IPS-NIHi11 (cell line): Measurements from ENCODE around the gene TACR2.

Experiments used
- DNase-seq: peaks from one replicate; pipeline ENCODE4 v3.0.0; 2012; ENCODE audit warnings: mixed read lengths, low spot score

TACR2 gene

GRCh38 chr10:69416695-69417094 is at the start of gene TACR2:
Gene TACR2, minus strand, starts transcription at chr10:69416918. Its CDS starts 595 bp downstream, at chr10:69416323.
- no peak for DNase-seq

GRCh38 chr10:69466158-69466490 is 49.4 kb upstream of the TACR2 start:
- no peak for DNase-seq

DNA sequence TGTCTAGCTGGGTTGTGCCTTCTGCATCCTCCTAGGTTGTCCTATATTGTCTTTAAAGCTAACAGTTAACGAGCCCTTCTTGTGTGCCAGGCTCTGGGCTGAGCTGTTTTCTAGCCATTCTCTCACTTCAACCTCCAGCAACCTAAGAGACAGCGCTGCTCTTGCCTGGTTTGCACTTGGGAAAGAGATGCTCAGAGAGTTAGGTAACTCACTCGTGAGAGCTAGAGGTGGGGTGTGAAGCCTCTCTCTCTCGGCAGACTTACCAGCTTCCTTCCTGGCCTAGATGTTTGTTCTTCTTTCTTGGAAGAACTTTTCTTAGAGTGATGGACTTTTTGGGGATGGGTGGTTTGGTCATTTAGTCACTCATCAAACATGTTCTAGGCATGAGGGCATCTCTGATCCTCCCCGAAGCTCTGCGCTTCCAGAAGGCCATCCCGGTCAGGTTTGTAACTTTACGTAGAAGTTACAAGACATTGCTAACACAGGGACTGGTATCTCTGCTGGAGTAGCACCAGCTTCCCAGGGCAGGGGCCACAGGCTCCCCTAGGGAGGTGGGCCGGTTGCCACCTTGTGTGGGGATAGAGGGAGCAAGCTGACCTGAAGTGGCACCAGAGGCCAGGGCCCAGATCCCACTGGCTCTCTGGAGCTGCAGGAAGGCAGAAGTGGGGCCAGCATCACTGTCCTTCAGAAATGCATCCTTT is 48.9 kb upstream of the TACR2 start:
- no peak for DNase-seq

DNA sequence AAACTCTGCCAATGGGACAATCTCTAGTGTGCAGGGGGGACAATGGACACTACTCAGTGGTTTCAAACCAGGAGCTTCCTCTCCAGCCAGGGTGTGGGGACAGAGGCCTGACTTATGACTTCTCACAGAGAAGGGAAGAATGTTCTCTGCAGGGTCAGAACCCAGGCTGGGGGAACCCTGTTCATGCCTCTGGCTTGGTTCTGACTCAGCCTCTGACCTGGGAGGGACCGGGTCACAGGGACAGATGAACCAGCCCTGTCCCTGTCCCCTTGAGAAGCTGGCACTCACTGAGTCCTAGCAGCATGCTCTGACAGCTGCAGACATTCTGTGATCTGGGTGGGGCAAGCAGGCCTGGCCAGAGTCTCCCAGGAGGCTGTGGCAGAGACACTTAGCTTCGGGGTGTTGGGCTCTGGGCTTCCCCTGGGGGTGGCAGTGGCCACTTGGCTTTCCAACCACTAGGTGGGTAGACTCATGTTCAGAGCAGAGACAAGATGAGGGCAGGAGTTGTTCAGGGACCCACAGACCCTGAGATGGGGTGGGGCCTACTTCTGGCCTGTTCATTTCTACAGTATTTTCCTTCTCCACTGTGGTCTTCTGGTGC is 48.2 kb upstream of the TACR2 start:
- DNase-seq, result no peak

DNA sequence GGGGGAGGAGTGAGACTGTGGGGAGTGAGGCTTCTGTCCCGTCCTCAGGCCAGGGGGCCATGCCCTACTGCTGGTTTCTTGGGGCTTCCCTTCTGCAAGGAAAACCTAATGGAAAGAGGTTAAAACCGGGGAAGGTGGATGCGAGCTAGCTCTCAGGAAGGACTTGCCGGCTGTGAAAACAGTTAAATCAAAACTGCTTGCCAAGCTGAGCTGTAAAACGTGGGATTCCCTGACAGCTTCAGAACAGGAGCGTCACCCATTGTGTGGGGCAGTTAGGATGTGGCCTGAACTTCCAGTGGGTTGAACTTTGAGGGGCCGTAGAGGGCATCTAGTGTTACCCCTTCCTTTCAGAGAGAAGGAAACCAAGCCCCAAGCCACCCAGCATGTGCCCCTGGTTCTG is 47.7 kb upstream of the TACR2 start:
- DNase-seq, result no peak

GRCh38 chr10:69463886-69464285 is 47.2 kb upstream of the TACR2 start:
- DNase-seq, result no peak

GRCh38 chr10:69461243-69462025 is 44.7 kb upstream of the TACR2 start:
- DNase-seq, result no peak

DNA sequence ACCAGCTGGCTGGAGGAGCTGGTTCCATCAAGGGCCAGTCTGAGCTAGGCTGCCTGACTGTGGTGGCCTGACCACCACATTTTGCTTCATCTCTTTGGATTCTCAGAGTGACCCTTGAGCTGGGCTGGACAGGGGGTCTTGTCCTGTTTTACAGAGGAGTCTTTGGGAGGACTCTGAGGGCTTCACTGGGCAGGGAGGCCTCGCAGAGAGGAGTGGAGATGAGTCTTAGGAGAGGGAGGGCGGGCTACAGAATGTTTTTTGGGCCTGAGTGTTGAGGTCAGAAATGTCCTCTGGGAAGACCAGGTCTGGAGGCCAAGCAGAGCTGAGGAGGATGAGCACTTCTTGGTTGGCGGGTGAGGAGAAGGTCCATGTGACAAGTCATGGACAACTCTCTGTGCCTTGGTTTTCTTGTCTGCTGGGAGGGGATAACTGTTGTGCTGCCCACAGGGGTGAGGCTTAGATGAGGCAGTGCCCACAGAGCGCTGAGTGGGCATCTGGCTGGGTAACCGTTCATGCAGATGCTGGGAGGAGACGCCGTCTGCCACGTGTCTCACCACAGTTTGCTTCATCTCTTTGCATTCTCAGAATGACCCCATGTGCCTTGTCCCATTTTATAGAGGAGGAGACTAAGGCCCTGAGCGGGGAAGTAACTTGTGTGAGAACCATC is 44.0 kb upstream of the TACR2 start:
- DNase-seq, result no peak

DNA sequence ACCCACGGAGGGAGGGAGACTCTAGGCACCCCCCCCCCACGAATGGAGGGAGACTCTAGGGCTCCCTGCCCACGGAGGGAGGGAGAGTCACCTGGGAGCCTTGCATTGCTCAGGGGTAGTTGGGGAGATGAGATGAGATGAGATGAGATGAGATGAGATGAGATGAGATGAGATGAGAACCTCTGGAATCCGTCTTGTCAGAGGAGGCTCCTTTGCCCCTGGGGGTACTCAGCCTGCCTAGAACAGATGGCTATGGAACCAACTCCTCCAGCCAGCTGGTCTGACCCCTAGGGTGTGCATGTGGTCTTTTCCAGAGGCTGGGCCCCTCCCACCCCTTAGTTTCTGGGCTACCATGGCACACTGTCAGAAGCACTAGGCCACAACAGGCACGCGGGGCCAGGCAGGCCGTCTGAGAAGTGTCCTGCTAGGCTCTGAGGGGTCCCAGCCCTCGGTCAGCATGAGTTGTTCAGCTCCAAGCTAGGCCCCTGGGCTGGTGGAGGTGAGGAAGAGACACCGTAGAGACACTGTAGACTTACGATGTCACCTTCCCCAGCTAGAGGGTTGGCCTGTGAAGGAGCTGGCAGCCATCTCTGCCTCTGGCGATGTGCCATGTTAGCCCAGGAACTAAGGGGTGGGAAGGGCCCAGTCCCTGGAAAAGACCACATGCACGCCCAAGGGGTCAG is 43.3 kb upstream of the TACR2 start:
- DNase-seq, result no peak

DNA sequence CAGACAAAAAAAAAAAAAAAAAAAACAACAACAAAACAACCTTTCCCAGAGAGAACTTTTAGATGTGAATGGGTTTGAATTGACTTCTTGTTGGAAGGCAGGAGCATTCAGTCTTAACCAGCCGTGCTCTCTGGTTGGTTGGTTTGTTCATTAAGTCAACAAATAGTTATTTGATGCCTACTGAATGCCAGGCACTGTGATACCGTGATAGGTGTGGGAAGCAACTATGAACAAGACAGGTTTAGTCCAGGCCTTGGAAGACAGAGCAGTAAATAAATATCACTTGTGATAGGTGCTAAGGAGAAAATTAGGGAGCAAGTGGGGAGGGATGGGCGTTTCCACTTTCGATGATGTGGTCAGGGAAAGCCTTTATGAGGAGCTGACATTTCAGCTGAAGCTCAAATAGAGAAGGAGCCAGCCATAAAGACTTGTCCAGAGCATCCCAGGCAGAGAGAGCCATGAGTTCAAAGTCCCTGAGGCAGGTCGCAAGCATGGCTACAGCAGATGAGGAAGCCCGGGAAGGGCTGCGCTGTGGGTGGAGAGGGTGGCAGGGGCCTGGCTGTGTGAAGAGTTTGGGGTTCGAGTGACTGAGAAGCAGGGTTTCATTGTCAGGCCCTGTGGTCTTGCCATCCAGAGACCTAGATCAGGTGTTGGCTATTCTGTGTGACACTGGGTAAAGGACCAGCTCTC is 42.5 kb upstream of the TACR2 start:
- no peak for DNase-seq

- no peak for DNase-seq
Measured at GRCh38 chr10:69458430-69459100, 41.8 kb upstream of the TACR2 start.

DNA sequence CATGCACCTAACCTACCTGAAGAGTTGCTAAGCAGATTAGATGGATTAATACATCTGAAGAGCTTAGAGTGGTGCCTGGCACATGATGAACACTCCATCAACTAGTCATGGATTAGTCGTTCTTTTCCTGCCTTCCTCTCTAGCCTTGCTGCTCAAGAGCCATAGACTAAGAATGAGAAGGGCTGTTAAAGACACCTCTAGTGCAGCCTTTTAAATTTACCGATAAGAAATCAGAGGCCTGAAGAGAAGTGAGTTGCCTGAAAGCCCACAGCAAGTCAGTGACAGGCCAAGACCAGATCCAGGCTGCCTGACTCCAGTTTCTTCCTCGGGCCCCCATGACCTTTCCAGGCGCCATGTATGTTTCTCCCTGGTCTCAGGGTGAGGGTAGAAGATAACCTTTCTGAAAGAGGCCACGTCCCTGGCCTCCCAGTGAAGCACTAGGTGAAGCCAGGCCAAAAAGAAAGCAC is 41.1 kb upstream of the TACR2 start:
- no peak for DNase-seq

DNA sequence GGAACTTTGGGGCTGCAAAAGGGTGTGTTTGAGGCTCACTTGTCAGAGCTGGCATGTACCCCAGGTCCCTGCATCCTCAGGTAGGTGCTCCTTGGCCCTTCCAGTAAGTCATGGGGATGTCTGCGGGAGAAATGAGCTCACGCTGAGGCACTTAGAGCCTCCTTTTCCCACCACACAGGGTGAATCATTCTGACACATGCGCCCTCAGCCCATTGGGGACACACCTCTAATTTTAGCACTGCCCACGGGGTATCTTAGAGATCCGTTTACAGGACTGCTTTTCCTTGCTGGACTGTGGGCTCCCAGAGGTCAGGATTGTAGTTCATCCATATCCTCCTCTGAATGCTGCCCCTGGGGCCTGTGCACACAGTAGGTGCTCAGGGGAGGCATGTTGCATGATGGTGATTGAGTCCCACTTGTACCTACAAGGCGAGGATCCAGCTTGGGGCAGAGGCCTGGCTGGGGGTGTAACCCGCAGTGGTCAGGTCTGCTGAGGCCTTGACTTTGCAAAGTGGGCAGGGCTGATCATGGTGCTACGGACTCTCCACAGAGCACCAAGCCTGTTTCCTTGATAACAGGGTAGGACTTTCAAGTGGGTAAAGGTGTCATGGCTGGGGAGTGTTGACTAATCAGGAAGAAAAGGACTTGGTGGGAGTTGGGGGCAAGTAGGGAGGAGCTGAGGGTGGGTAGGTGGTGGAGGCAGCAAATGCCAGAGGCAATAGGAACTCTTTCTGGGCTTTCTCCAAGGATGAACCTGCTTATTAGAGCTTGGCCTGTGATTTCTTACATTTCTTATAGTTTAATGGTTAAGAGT is 40.4 kb upstream of the TACR2 start:
- no peak for DNase-seq

DNA sequence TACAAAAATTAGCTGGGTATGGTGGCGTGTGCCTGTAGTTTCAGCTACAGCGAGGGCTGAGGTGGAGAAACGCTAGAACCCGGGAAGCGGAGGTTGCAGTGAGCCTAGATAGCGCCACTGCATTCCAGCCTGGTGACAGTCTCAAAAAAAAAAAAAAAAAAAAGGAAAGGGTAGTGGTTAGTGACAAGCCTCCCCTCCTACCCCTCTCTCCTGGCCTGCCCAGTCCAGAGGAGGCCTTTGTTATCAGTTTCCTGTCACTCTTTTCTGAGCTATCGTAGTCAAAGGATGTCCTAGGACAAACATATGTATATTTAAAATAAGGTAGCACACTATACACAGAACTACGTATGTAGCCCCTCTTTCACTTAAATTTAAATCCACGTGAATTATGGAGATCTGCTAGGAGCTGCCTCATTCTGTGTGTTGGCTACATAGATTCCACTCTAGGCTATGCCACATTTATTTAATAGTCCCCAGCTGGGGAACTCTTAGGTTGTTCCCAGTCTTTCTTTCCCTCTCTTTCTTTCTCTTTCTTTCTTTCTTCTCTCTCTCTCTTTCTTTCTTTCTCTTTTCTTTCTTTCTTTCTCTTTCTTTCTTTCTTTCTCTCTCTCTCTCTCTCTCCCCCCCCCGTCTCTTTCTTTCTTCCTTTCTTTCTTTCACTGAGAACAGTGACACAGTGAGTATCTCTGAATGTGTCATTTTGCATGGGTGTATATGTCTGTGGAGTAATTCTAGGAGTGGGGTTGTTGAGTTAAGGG is 38.5 kb upstream of the TACR2 start:
- no peak for DNase-seq

DNA sequence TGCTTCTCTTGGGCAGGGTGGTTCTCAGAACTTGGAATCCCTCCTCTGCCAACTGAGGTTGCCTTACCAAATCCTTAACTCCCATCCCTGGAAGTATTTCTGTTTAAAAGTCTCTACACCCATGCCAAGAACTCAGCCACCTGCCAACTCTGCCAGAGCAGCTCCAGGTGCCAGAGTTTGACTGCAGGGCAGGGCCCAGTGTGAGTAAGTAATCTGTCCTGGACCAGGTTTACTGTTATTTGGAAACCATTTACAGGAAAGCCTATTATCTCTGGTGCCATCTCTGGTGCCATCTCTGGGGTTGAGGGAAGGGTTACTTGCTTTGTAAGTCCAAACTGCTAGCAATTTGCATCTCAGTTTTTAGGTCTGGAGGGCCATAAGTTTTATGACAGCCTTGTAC is 37.1 kb upstream of the TACR2 start:
- DNase-seq, result no peak

DNA sequence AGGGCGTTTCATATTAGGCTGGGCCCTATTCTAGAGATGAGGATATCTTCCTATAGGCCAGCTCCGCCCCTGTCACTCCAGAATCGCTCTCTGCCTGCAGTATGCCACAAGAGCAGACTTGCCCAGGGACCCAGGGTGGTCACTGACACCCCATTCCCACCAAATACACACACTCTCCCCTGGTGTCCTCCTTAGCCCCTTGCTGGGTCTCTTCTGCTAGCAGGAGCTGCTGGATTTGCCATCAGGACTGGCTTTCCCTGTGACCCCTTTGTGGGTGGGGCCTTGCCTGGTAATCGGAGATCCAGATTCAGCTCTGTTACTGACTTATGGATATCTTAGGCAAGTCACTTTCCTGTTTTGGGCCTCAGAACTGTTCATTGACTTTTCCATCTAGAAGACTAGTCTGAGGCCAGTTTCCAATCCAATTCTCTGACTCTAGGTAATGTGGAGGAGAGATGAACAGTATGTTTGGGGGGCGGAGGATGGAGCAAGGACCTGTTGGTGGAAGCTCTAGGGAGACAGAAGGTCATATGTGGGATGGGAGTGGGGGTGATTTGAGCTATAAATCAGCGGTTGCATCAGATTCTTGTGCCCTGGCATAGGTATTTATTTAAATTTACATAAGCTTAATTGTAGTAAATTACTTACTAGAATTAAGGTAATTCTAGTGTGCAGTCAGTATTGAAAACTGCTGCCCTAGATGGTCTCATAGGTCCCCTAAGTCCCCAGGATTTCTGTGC is 36.1 kb upstream of the TACR2 start:
- no peak for DNase-seq

DNA sequence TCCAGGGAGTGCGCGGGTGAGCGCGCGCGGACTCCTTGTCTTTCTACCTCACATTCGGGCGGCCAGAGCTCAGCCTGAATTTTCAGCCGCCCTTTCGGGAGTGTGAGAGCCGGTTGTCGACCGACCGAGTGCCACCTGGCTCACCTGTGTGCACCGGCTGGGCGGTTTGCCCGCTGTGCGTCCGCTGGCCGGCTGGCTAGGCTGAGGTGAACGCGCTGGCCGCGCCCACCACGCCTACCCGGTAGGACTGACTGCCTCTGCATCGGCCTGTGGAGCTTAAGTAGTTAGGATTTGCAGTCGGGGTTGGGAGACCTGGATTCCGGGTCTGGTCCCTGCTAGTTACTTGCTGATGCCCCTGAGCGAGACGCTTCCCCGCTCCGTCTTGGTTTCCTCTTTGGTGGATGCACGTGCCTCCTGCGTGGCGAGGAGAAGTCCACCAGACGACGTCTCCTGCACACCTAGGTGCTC is 35.1 kb upstream of the TACR2 start:
- DNase-seq, result peak; percentile 67

DNA sequence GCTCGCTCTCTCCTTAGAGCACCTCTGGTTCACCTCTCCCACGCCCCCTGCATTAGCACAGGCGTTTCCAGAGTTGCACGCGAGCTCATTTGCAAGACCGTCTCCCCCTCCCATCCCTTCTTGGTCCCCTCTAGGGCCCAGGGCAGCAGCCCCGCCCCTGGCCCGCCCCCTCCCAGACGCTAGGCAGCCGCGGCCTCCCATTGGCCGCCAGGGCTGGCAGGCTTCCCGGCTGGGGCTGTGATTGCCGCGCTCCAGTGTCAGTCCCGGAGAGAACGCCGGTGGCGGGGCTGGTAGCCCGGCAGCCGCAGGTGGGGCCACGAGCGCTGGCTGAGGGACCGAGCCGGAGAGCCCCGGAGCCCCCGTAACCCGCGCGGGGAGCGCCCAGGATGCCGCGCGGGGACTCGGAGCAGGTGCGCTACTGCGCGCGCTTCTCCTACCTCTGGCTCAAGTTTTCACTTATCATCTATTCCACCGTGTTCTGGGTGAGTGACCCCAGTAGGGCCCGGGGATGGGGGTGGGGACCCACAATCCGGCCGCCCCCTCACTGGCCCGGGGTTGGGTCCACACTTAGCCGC is 34.6 kb upstream of the TACR2 start, which contains the start of gene TSPAN15:
TSS of gene TSPAN15 (plus strand) at position 257 of the 575 bp plus-strand sequence. CDS start at position 387, 130 bp downstream.
- peak; percentile 97 for DNase-seq
